ENCODE data around the gene IQCH. TPM values are rescaled to one million over a fixed set of nuclear protein-coding genes. Genes with fewer than 3 reads are reported as not detected.

Gene IQCH
- total RNA-seq, 1 experiment from 2014 or later, result 1.1 TPM

- Histone ChIP-seq H3K56ac (ENCODE audit: insufficient read length, low read depth, low read length) (no peak overlapping the region), H4K91ac (ENCODE audit: insufficient read length, low read depth, low read length) (no peak overlapping the region), H2BK120ac (ENCODE audit: low read depth, low read length, poor library complexity, severe bottlenecking) (no peak overlapping the region), H2BK12ac (ENCODE audit: insufficient read length, low read depth, low read length) (no peak overlapping the region), H3K4me2 (ENCODE audit: insufficient read depth, insufficient read length, low read length) (no peak overlapping the region), H4K5ac (ENCODE audit: insufficient read length, low read depth, low read length) (no peak overlapping the region), H3K79me1 (ENCODE audit: insufficient read depth, low read depth, low read length, poor library complexity, severe bottlenecking) (no peaks in the 10 kb centered on the region), H2AK5ac (ENCODE audit: insufficient read length, low read length) (no peak overlapping the region), H3K23me2 (ENCODE audit: insufficient read length, low read depth, low read length, poor library complexity, severe bottlenecking) (no peaks in the 10 kb centered on the region), H3K9ac (ENCODE audit: extremely low read depth, insufficient read length, low read length) (no peak overlapping the region), H3K23ac (ENCODE audit: insufficient read length, low read depth, low read length) (no peak overlapping the region), H3T11ph (ENCODE audit: low read length) (no peak overlapping the region), H2BK15ac (ENCODE audit: low read depth, low read length) (no peak overlapping the region), H2AFZ (ENCODE audit: low read length) (no peak overlapping the region), H3K4ac (ENCODE audit: low read depth, low read length) (no peak overlapping the region), H3K27me3 (ENCODE audit: insufficient read depth, low read length) (no peaks in the 10 kb centered on the region), H3K79me2 (ENCODE audit: insufficient read depth, low read length) (no peaks in the 10 kb centered on the region), H3K4me1 (ENCODE audit: insufficient read depth, low read length) (no peaks in the 10 kb centered on the region), H3K9me3 (ENCODE audit: control insufficient read depth, low read depth, low read length) (no peaks in the 10 kb centered on the region), H2BK20ac (ENCODE audit: low read depth, low read length, poor library complexity, severe bottlenecking) (no peak overlapping the region), H4K8ac (replicated peaks; ENCODE audit: insufficient read length, low read depth, low read length) (no peak overlapping the region), H3K27ac (ENCODE audit: insufficient read length, low read depth, low read length) (no peak overlapping the region), H2BK5ac (ENCODE audit: insufficient read length, low read length) (no peak overlapping the region), H4K20me1 (ENCODE audit: control insufficient read depth, insufficient read depth, insufficient read length) (no peaks in the 10 kb centered on the region), H3K14ac (ENCODE audit: insufficient read depth, low read length) (no peak overlapping the region), H3K18ac (ENCODE audit: insufficient read length, low read depth, low read length) (no peak overlapping the region)
- WGBS (ENCODE audit: extremely low coverage, insufficient read length, low lambda C conversion rate), result no CpG with 5 or more reads among the region's 1 CpG
- DNase-seq, result no peak
- Mint-ChIP-seq H3K4me3 (no peak overlapping the region), H3K27ac (no peak overlapping the region), H3K36me3 (ENCODE audit: insufficient read depth in 1 of 3, low read depth in 3 of 3) (no peaks in the 10 kb centered on the region), H3K27me3 (ENCODE audit: low read depth) (no peaks in the 10 kb centered on the region; the same call in 1 of the 2 replicates), H3K9me3 (no peaks in the 10 kb centered on the region), H3K4me1 (peaks cover 3 to 4% of the 10 kb centered on the region in 2 experiments)
- TF ChIP-seq CTCF (conservative IDR thresholded peaks at IDR 0.05), result no peak
Observed at GRCh38 chr15:67385971-67386370, 131.4 kb downstream of the IQCH start.

Data from H9 (cell line).